ENCODE results near the gene DNAJB6.

DNAJB6 gene

DNA sequence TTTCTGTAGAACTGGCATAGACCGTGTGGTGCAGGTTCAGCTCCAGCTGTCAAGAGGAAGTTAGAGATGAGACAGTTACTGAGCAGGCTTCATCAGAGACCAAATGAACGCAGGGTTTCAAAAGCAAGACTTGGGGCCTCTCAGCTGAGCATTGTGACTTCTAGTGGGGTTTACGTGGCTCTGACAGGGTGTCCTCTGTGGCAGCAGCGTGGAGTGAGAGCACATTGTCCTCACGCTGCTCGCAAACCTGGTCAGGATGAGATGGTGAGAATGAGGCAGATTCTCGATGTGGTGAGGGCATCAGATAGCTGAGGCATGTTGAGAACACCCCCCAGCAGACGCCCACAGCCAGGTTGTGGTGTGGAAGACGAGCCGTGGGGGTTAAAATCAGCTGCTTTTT is 126.0 kb downstream of the DNAJB6 start:
- DNase-seq (ENCODE audit: low read depth in 1 of 2, low spot score in 1 of 2) = no peak

DNA sequence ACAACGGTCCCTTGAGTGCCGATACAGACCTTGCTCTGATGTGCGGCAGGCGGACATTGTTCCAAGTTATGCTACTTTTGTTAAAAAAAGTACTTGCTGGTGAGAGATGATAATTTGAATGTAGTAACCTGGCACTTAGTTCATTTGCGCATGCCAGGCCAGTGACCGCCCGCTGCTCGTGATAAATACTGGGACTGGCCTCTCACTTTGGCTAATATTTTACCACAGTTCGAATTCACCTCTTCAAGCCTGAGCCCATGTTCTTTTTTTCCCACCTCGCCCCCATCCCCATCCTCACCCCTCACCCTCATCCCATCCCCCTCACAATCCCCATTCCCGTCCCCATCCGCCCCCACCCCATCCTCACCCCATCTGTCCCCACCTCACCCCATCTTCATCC is 126.4 kb downstream of the DNAJB6 start:
- no peak for DNase-seq (ENCODE audit: low read depth in 1 of 2, low spot score in 1 of 2)

DNA sequence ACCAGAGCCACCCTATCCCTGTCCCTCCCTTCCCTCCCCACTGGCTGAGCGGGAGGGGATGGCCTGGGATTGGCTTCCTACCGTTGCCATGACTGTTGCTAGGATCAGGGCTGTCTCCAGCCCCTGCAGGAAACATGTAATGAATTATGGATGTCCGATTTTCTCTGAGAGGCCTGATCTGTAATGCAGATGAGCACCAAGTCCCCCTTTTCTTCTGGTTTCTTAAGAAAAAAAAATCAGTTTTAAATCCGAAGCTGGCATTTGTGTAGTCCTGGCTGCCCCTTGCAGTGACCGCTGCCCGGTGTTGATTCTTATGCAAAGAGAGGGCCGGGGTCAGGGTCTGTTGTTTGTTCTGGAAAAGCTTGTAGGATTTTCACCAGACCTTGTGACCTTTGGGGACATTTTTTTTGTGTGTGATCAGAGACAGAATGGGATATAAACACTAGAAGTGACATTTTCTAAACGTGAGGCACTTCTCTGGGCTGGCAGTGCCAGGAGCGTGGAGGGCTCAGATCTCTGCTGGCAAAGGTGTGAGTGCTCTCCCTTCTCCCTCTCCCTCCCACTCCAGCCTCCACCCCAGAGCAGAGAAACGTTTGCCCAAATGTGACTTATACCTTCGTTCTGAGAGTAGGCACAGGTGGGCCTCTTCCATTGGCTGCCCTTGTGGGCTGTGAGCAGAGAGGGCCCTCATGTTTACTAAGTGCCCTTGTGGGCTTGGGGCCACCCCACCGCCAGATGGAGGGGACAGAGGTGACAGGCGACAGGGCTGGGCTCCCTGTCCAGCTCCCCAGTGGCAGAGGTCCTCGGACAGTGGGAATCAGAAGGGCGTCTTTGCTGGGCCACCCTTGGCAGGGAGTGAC is 127.5 kb downstream of the DNAJB6 start:
- no peak for DNase-seq (ENCODE audit: low read depth in 1 of 2, low spot score in 1 of 2)

DNA sequence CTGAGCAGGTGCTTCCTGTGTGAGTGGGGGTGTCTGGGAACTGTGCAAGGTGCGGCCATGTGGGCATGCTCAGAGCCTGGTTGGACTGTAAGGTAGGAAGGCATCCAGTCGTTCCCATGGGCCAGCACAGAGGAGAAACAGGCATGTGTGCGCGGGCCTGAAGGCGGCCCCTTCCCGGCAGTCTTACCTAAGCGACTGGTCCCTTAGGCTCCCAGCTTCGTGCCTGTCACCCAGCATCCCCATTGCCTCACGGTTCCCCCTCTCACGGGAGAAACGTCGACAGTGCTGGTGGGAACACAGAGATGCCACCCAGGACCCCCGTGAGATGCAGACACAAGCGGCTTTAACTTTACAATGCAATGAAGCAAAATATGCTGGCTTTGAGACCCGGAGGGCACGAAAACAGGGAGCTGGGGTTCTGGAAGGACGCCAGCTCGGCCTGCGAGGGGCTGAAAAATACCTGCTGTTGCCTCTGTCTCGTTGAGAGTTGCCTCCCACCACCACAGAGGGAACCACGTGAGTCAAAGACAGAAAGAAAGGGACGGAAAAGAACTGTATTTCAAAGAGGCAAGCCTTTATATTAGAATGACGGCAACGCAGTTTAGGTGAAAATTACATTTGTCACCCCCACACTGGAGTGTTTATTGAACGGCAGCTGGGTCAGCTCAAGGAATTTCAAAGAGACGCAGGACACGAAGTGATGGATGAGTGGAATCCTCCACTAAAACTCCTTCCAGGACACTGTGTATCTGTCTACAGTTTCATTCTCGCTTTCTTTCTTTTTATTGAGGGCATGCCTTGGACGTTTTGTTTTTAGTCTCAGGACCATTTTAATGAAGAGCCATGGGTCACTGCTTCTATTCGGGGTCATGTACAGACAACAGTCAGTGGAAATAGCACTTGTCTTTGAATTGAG is 128.4 kb downstream of the DNAJB6 start:
- DNase-seq (ENCODE audit: low read depth in 1 of 2, low spot score in 1 of 2) = no peak

DNA sequence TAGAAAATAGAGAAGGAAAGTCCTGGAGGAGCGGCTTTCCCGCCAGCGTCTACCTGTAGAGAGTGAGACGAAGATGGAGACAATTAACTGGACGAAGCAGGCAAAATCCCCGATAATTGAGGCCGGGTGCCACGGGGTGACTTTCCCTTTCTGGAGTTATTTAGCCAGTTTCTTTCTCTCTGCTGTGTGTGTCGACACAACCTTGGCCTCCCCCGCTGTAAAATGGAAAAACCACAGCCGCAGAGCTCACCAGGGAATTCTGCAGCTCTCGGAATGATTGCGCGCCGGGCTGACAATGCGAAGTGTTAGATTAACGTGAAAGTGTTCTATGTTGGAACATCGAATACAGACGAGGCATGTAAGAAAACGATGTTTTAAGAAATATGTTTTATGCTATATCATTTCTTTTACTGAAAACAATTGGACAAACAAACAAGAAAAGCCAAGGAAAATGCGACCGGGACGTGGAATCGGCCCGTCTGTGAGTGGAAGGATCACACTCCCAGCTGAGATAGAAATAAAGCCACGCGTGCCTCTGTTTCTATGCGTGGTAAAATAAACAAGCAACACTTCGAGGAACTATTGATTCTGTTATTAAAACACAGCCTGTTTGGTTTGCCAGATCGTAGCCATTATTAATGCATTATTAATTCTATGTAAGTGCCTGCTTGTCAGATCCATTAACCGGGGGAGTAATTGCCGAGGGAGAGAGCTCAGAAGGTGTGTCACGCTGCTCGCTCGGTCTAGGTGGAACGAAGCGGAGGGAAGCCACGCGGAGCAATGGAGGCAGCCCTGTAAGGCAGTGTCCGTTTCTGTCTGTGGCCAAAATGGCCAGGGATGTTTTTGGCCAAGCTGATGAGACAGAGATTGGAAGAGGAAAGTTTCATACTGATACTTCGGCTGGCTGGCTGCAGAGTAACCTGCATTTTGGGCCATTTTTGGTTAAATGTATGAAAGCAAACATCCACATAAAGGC is 129.4 kb downstream of the DNAJB6 start:
- DNase-seq (ENCODE audit: low read depth in 1 of 2, low spot score in 1 of 2) = no peak

DNA sequence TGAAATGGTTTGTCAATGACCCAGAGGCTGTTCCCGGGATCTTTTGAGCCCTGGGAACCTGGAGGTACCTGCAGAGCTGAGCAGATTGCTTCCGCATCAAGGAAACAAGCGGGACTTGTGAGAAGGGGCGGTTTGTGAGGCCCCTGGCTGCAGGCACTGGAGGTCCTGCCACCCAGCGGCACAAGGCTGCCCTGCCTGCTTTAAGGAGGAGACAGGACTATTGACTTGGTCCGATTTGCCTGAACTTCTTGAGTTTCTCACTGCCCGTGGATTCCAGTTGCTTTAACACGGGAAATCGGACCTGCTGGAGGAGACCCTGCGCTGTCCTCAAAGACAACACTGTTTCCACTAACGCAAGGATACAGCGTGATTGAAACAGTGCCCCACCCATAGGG is 130.1 kb downstream of the DNAJB6 start:
- no peak for DNase-seq (ENCODE audit: low read depth in 1 of 2, low spot score in 1 of 2)
